Hepatocyte (in vitro differentiated cells): ENCODE data around the gene GPN3. TPM values are rescaled to one million over a fixed set of nuclear protein-coding genes. Genes with fewer than 3 reads are reported as not detected.
"Not testable (repeated sequence)": the region's sequence is repeated elsewhere in the genome, so short reads cannot be mapped to it uniquely, and the experiment has no call there.

Experiments
- DNase-seq: peaks from one replicate; pipeline ENCODE4 v3.0.0-alpha.2; 2016; ENCODE audit warnings: low spot score
- H2AFZ ChIP-seq: fragments of 200-600 bp; sonication (generic); 2 replicates; pipeline ENCODE4 v1.6.0; 2016; ENCODE audit warnings: antibody characterized with exemption, mild to moderate bottlenecking
- H3K27ac ChIP-seq: fragments of 200-600 bp; sonication (generic); 2 replicates; pipeline ENCODE4 v1.5.1; 2016; ENCODE audit warnings: mild to moderate bottlenecking
- H3K27me3 ChIP-seq: fragments of 200-600 bp; sonication (generic); 2 replicates; pipeline ENCODE4 v1.6.1; 2016
- H3K36me3 ChIP-seq: fragments of 200-600 bp; sonication (generic); replicated peaks from 2 replicates; pipeline ENCODE4 v1.5.1; 2016; ENCODE audit warnings: low read depth; ENCODE audit not compliant: insufficient read depth
- H3K4me1 ChIP-seq: fragments of 200-600 bp; sonication (generic); 2 replicates; pipeline ENCODE4 v1.5.1; 2016; ENCODE audit warnings: mild to moderate bottlenecking, moderate library complexity; ENCODE audit not compliant: insufficient read depth
- H3K4me2 ChIP-seq: fragments of 200-600 bp; sonication (generic); 2 replicates; pipeline ENCODE4 v1.6.0; 2016
- H3K4me3 ChIP-seq: fragments of 200-600 bp; sonication (generic); 2 replicates; pipeline ENCODE4 v1.5.1; 2016; ENCODE audit warnings: mild to moderate bottlenecking
- H3K79me2 ChIP-seq: fragments of 200-600 bp; sonication (generic); 2 replicates; pipeline ENCODE4 v1.6.0; 2017; ENCODE audit warnings: mild to moderate bottlenecking
- H3K9me2 ChIP-seq: fragments of 200-600 bp; sonication (generic); replicated peaks from 2 replicates; pipeline ENCODE4 v1.6.0; 2017; ENCODE audit warnings: mild to moderate bottlenecking; ENCODE audit not compliant: insufficient read depth
- H3K9me3 ChIP-seq: fragments of 200-600 bp; sonication (generic); 2 replicates; pipeline ENCODE4 v1.5.1; 2016; ENCODE audit warnings: low read depth, mild to moderate bottlenecking
- H4K20me1 ChIP-seq: fragments of 200-600 bp; sonication (generic); 2 replicates; pipeline ENCODE4 v1.6.0; 2016; ENCODE audit warnings: mild to moderate bottlenecking; ENCODE audit not compliant: insufficient read depth, poor library complexity, severe bottlenecking
- CTCF ChIP-seq: fragments of 200-600 bp; sonication (generic); IDR thresholded peaks from 2 replicates; pipeline ENCODE4 v1.5.1; 2016; ENCODE audit warnings: antibody characterized with exemption, mild to moderate bottlenecking; ENCODE audit not compliant: poor library complexity
- EZH2 ChIP-seq: fragments of 200-600 bp; sonication (generic); IDR thresholded peaks from 2 replicates; pipeline ENCODE4 v1.6.1; 2016; ENCODE audit warnings: antibody characterized with exemption, mild to moderate bottlenecking, borderline replicate concordance
- EZH2phosphoT487 ChIP-seq: fragments of 200-600 bp; sonication (generic); IDR thresholded peaks from one replicate; pipeline ENCODE4 v1.6.1; 2018; ENCODE audit warnings: antibody characterized with exemption, mild to moderate bottlenecking, low read depth, moderate library complexity; ENCODE audit not compliant: unreplicated experiment, severe bottlenecking
- WGBS: methylation state at CpG from one replicate; pipeline ENCODE4 v1.1.6; 2016; ENCODE audit warnings: low lambda C conversion rate; ENCODE audit errors: missing lambda C conversion rate; 5-methylcytosine and 5-hydroxymethylcytosine counted together
- polyA plus RNA-seq: library from polyadenylated mRNA; unstranded; fragments of >200 nt; fragmentation: Nextera tagmentation; extraction: Ambion mirVana; gene quantifications from 2 replicates; pipeline ENCODE4 v1.2.1, GENCODE V29; 2016
- total RNA-seq: library from RNA; depleted of rRNA; stranded (reverse); fragments of >200 nt; gene quantifications from 2 replicates; pipeline ENCODE4 v1.2.3, GENCODE V29; 2014

GPN3 gene
- total and polyA plus RNA-seq, 2 experiments from 2014 or later, result 21.8 to 27.4 TPM

GRCh38 chr12:110475426-110475825 is 7.4 kb upstream of the GPN3 start:
- H3K27me3 ChIP-seq, result no peaks in the 10 kb centered on the region
- H3K4me1 ChIP-seq, result no peaks in the 10 kb centered on the region
- H3K9me3 ChIP-seq, result no peaks in the 10 kb centered on the region
- no peak overlapping the region for H3K27ac ChIP-seq
- no peak overlapping the region for H3K4me2 ChIP-seq
- no peak overlapping the region for H2AFZ ChIP-seq
- WGBS, result 94% methylated on average over 7 of the region's 7 CpGs
- TF ChIP-seq CTCF (no peak), EZH2 (no peak), EZH2phosphoT487 (no peak)
- no peak overlapping the region for H3K4me3 ChIP-seq
- no peaks in the 10 kb centered on the region for H3K79me2 ChIP-seq
- H4K20me1 ChIP-seq, result no peaks in the 10 kb centered on the region
- DNase-seq, result no peak
- H3K36me3 ChIP-seq, result no peaks in the 10 kb centered on the region
- H3K9me2 ChIP-seq, result no peaks in the 10 kb centered on the region

DNA sequence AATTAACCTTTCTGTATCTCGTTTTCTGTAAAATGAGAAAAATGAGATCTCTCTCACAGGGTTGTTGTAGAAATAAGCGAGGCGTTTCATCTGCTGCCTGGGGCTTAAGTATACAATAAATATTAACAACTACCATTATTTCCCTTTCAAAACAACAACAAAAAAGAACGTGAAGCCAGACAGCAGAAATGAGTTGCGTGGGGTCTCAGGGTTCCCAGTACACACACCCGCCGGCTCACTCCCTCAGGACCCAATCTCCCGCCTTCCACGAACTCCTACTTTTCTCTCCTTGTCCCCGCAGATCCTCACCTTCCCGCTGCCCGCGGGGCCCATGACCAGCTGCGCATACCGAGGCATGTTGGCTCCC is 227 bp downstream of the GPN3 start:
- H3K27ac ChIP-seq, result peak overlapping the region; percentile 61
- H3K79me2 ChIP-seq, result peaks cover 26% of the 10 kb centered on the region
- H3K4me1 ChIP-seq, result peaks cover 15% of the 10 kb centered on the region
- H3K27me3 ChIP-seq, result no peaks in the 10 kb centered on the region
- no peaks in the 10 kb centered on the region for H3K9me3 ChIP-seq
- no peak for DNase-seq
- no peaks in the 10 kb centered on the region for H4K20me1 ChIP-seq
- H3K36me3 ChIP-seq, result no peaks in the 10 kb centered on the region
- peak overlapping the region; percentile 47 for H3K4me3 ChIP-seq
- 2% methylated on average over 15 of the region's 15 CpGs for WGBS
- H3K4me2 ChIP-seq, result peak overlapping the region; percentile 79
- H2AFZ ChIP-seq, result peak overlapping the region; percentile 70
- H3K9me2 ChIP-seq, result no peaks in the 10 kb centered on the region
- TF ChIP-seq EZH2, result no peak
- no peak for TF ChIP-seq EZH2phosphoT487
- TF ChIP-seq CTCF, result no peak

- H3K79me2 ChIP-seq, result peaks cover 26% of the 10 kb centered on the region
- H3K4me2 ChIP-seq, result peak overlapping the region; percentile 79
- WGBS, result 80% methylated on average over 5 of the region's 5 CpGs
- H4K20me1 ChIP-seq, result no peaks in the 10 kb centered on the region
- H2AFZ ChIP-seq, result no peak overlapping the region
- no peak overlapping the region for H3K4me3 ChIP-seq
- no peaks in the 10 kb centered on the region for H3K36me3 ChIP-seq
- peaks cover 15% of the 10 kb centered on the region for H3K4me1 ChIP-seq
- no peaks in the 10 kb centered on the region for H3K27me3 ChIP-seq
- H3K27ac ChIP-seq, result no peak overlapping the region
- no peaks in the 10 kb centered on the region for H3K9me2 ChIP-seq
- H3K9me3 ChIP-seq, result no peaks in the 10 kb centered on the region
- no peak for TF ChIP-seq CTCF
- no peak for TF ChIP-seq EZH2
- TF ChIP-seq EZH2phosphoT487, result no peak
- DNase-seq, result no peak
Observed at GRCh38 chr12:110466791-110467190, 1.3 kb downstream of the GPN3 start.

- not testable (repeated sequence) for DNase-seq, H3K9me2 ChIP-seq, H3K9me3 ChIP-seq, H2AFZ ChIP-seq, H3K36me3 ChIP-seq, H3K4me2 ChIP-seq, H3K27ac ChIP-seq, H4K20me1 ChIP-seq, H3K27me3 ChIP-seq, H3K4me3 ChIP-seq
- peaks cover 15% of the 10 kb centered on the region for H3K4me1 ChIP-seq
- H3K79me2 ChIP-seq, result peaks cover 26% of the 10 kb centered on the region
- 97% methylated on average over 11 of the region's 11 CpGs for WGBS
Observed at GRCh38 chr12:110465765-110466164, 2.3 kb downstream of the GPN3 start.
